Uterus (tissue), 4 donors: ENCODE data around the gene CR1L. TPM values are rescaled to one million over a fixed set of nuclear protein-coding genes. Genes with fewer than 3 reads are reported as not detected.

Experiments used
- DNase-seq, 2 donors: peaks; one replicate each; pipeline ENCODE4 v3.0.0-alpha.2; 2019 to 2020
- H3K27ac ChIP-seq, 2 donors: fragments of 200-600 bp; sonication (generic); 1 replicate in 1 of 2; 2 replicates in 1 of 2; pipeline ENCODE4 v1.5.1; 2016 to 2018
- H3K27me3 ChIP-seq, 2 donors: fragments of 200-600 bp; sonication (generic); one replicate each; pipeline ENCODE4 v1.5.1; 2018 to 2019; ENCODE audit warnings: control low read depth in 1 of 2
- H3K36me3 ChIP-seq, 2 donors: fragments of 200-600 bp; sonication (generic); one replicate each; pipeline ENCODE4 v1.5.1; 2019; ENCODE audit warnings: control low read depth in 1 of 2
- H3K4me1 ChIP-seq, 2 donors: fragments of 200-600 bp; sonication (generic); one replicate each; pipeline ENCODE4 v1.5.1; 2018 to 2019; ENCODE audit warnings: control low read depth in 1 of 2
- H3K4me3 ChIP-seq, 2 donors: fragments of 200-600 bp; sonication (generic); 1 replicate in 1 of 2; 2 replicates in 1 of 2; pipeline ENCODE4 v1.5.1; 2018 to 2019; ENCODE audit warnings: mild to moderate bottlenecking in 1 of 2
- H3K9me3 ChIP-seq, 2 donors: fragments of 200-600 bp; sonication (generic); one replicate each; pipeline ENCODE4 v1.5.1; 2019; ENCODE audit warnings: control low read depth in 1 of 2
- POLR2A ChIP-seq, 2 donors: fragments of 450-650 bp; IDR thresholded peaks; one replicate each; pipeline ENCODE4 v1.6.1; 2016; ENCODE audit warnings: antibody characterized with exemption in 2 of 2, mild to moderate bottlenecking in 1 of 2, moderate library complexity in 1 of 2
- intact Hi-C: fragments of 100-400 bp; cut with DNase I; formaldehyde crosslinking; loops from one replicate; pipeline ENCODE4 v1.15.1; 2023; ENCODE audit warnings: low total_unique reads
- total RNA-seq, 4 donors: library from RNA; depleted of rRNA in 3 of 4; stranded (reverse); fragments of >200 nt in 3 of 4; gene quantifications; one replicate each; pipeline versions ENCODE4 v1.1.0 to v1.2.4, GENCODE V29; 2014 to 2023
- TF ChIP-seq, protein P1 (sequence below), 4 experiments: fragments of 200-600 bp in 2 of 4; fragments of 450-650 bp in 2 of 4; sonication (generic) in 2 of 4; IDR thresholded peaks; one replicate each; pipeline ENCODE4 v1.5.1; 2016 to 2019; ENCODE audit warnings: antibody characterized with exemption in 4 of 4, mild to moderate bottlenecking in 2 of 4, moderate library complexity in 1 of 4
- donor health status: DM: yes; HTN: yes; CAD: no.

The CR1L gene
- total RNA-seq, 4 donors from 2014 or later, result 0.14 TPM; not detected in 3

DNA sequence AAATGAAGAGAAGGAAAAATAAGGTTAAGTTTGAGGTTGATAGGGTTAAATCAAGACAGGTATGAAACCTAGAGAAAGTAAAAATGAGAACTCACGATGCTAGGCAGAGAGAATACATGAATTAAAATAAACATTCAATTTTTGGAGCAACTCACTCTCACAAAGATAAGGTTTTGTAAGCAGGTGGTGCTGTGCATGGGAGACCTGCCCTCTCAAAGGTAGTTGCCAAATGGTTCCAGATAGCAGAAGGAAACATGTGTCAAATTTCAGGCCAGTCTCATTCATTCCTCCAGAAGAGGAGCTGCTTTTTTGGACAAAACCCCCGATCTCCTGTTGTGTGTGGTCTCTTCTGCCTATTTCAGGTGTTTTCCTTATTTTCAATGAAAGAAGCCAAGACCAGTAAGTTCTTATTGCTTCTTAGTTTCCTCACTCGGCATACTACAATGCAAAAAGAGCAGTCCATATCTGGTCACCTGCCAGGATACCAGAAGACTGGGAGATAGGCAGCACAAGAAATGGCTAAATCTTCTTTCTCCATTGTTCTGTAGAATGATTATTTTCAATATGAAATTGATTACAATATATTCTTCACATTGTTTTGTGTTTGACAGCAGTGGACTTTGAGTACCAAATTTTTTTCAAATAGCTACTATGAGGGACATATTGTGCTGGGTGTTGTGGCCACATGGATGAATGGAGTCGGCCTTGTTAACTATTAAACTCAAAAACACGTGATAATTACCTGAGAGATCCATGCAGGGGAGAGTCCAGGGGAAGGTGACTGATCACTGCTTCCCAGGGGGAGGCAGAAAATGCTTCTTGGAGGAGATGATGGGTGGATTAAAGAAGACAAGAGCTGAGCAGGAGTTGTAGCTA is 3.6 kb downstream of the CR1L start:
- no peak for DNase-seq
- Histone ChIP-seq H3K36me3 (no peaks in the 10 kb centered on the region), H3K27ac (no peak overlapping the region), H3K4me3 (no peak overlapping the region), H3K4me1 (no peaks in the 10 kb centered on the region), H3K27me3 (no peaks in the 10 kb centered on the region), H3K9me3 (no peaks in the 10 kb centered on the region)
- intact Hi-C loops, result no loop called here
- TF ChIP-seq, protein P1, sequence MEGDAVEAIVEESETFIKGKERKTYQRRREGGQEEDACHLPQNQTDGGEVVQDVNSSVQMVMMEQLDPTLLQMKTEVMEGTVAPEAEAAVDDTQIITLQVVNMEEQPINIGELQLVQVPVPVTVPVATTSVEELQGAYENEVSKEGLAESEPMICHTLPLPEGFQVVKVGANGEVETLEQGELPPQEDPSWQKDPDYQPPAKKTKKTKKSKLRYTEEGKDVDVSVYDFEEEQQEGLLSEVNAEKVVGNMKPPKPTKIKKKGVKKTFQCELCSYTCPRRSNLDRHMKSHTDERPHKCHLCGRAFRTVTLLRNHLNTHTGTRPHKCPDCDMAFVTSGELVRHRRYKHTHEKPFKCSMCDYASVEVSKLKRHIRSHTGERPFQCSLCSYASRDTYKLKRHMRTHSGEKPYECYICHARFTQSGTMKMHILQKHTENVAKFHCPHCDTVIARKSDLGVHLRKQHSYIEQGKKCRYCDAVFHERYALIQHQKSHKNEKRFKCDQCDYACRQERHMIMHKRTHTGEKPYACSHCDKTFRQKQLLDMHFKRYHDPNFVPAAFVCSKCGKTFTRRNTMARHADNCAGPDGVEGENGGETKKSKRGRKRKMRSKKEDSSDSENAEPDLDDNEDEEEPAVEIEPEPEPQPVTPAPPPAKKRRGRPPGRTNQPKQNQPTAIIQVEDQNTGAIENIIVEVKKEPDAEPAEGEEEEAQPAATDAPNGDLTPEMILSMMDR (IDR thresholded peaks at IDR 0.05), result no peak
- no peak for TF ChIP-seq POLR2A (IDR thresholded peaks at IDR 0.05)

DNA sequence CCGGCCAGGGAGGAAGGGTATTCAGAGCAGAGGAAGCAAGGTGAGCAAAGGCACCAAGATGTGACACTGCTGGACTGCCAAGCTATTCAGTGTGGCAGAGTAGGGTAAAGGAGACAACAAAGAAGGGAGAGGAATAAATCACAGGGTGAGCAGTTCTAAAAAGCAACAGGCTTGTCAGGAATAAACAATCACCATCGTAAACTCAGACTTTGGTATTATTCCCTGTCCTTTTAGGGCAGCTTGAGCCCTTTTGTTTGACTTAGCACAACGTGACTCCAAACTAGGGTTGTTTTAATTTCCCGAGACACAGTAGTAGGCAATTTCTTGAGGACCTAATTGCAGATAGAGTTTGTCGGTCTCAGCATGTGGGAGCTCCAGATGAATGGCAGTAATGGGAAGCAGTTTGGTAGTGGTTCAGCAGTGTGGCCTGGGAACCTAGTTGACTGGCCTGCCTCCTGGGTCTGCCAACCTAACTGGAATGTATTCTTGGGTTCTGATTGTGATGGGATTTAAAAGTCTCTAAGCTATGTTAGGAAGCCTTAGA is 4.3 kb downstream of the CR1L start:
- Histone ChIP-seq H3K4me3 (no peak overlapping the region), H3K9me3 (no peaks in the 10 kb centered on the region), H3K27me3 (no peaks in the 10 kb centered on the region), H3K4me1 (no peaks in the 10 kb centered on the region), H3K27ac (no peak overlapping the region), H3K36me3 (no peaks in the 10 kb centered on the region)
- intact Hi-C loops, result no loop called here
- no peak for DNase-seq
- no peak for TF ChIP-seq POLR2A (IDR thresholded peaks at IDR 0.05)
- TF ChIP-seq, protein P1 (IDR thresholded peaks at IDR 0.05), result no peak

DNA sequence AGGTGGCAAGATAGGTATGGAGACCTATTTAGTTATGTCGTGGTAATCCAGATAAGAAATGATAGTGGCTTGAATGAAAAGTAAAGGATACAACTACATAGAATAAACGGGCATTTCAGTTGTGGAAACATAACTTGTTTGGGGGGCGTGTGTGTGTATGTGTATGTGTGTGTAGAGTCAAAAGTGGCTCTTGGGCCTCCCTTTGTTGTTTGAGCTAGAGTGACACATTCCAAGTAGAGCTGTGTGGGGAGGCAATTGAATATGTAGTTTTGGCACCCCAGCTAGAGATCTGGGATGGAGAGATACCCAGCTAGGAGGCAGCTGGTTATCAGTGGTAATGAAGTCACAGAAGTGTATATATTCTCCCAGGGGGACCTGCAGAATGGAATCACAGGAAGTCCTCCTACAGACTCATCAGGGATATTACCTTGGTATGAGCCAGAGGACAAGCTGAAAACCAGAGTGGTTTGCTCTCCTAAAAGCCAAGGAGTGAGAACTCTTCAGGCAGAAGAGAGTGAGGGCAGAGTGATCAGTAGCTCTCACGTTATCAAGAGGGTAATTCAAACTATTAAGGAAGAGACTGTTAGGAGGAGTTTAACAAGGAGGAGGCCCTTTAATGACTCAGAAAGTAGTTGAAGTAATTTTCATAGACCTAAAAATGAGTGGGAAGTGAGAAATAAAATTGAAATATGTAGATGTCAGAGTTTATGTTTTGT is 5.1 kb downstream of the CR1L start:
- DNase-seq, result no peak
- no peaks in the 10 kb centered on the region for H3K27me3 ChIP-seq
- intact Hi-C loops, result no loop called here
- no peaks in the 10 kb centered on the region for H3K36me3 ChIP-seq
- H3K9me3 ChIP-seq, result no peaks in the 10 kb centered on the region
- no peak overlapping the region for H3K27ac ChIP-seq
- H3K4me3 ChIP-seq, result no peak overlapping the region
- no peaks in the 10 kb centered on the region for H3K4me1 ChIP-seq
- no peak for TF ChIP-seq POLR2A (IDR thresholded peaks at IDR 0.05)
- TF ChIP-seq, protein P1 (IDR thresholded peaks at IDR 0.05), result no peak

DNA sequence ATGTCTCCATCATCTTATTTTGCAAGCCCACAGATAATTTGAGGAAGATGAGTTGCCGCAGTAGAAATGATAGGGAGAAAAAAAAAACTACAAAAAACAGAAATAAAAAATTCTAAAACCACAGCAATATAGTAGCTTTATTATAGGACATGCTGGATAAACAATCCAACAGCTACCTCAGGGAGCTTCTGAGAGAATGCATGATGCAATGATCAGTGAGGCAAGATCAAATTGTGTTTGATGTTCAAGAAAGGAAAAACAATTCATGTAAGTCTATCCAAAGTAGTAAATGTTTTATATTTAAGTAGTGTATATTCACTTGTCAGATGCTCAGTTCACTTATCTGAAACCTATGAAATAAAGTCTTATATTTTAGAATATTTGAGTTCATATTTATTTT is 6.7 kb downstream of the CR1L start:
- no peak for DNase-seq
- TF ChIP-seq, protein P1 (IDR thresholded peaks at IDR 0.05), result no peak
- TF ChIP-seq POLR2A (IDR thresholded peaks at IDR 0.05), result no peak
- intact Hi-C loops, result no loop called here
- Histone ChIP-seq H3K36me3 (no peaks in the 10 kb centered on the region), H3K4me3 (no peak overlapping the region), H3K27ac (no peak overlapping the region), H3K27me3 (no peaks in the 10 kb centered on the region), H3K9me3 (no peaks in the 10 kb centered on the region), H3K4me1 (no peaks in the 10 kb centered on the region)

DNA sequence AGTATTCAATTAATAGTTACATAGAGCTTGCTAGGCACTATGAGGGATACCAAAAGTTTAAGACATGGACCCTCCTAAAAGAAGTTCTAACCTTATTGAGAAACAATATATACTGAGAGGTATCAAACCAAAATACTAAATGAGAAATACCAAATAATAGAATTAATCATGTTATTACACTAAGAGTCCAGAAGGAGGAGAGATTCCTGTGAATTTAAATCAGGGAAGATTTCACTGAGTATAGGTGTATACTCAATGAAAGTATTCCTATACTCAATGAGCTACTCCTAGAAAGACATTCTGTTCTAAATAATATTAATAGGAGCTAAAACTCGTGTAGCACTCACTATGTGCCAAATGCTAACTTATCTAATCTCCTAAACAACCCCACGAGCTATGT is 9.4 kb downstream of the CR1L start:
- H3K27ac ChIP-seq, result no peak overlapping the region
- no peaks in the 10 kb centered on the region for H3K36me3 ChIP-seq
- H3K4me1 ChIP-seq, result no peaks in the 10 kb centered on the region
- no peaks in the 10 kb centered on the region for H3K9me3 ChIP-seq
- DNase-seq, result no peak
- peaks cover 0 to 5% of the 10 kb centered on the region in 2 donors for H3K27me3 ChIP-seq
- intact Hi-C loops, result no loop called here
- no peak overlapping the region for H3K4me3 ChIP-seq
- TF ChIP-seq, protein P1 (IDR thresholded peaks at IDR 0.05), result no peak
- TF ChIP-seq POLR2A (IDR thresholded peaks at IDR 0.05), result no peak
